HCT116 (cell line): Measurements from ENCODE around the gene DNAH9.

Experiments used
- CTCF ChIP-seq, 3 experiments: fragments of 200-600 bp in 1 of 3; sonication (generic) in 1 of 3; IDR thresholded peaks in 2 of 3; conservative IDR thresholded peaks in 1 of 3; 2 replicates each; pipeline ENCODE4 v1.5.1; 2012 to 2017; ENCODE audit warnings: low read depth in 2 of 3, low read length in 2 of 3, antibody characterized with exemption in 1 of 3, borderline replicate concordance in 1 of 3, control low read depth in 1 of 3, mild to moderate bottlenecking in 1 of 3, mixed read lengths in 1 of 3, mixed run types in 1 of 3, moderate library complexity in 1 of 3; ENCODE audit not compliant: insufficient read depth in 1 of 3
- ELF1 ChIP-seq: IDR thresholded peaks from 2 replicates; pipeline ENCODE4 v1.6.1; 2012; ENCODE audit warnings: low read depth, borderline replicate concordance

DNA sequence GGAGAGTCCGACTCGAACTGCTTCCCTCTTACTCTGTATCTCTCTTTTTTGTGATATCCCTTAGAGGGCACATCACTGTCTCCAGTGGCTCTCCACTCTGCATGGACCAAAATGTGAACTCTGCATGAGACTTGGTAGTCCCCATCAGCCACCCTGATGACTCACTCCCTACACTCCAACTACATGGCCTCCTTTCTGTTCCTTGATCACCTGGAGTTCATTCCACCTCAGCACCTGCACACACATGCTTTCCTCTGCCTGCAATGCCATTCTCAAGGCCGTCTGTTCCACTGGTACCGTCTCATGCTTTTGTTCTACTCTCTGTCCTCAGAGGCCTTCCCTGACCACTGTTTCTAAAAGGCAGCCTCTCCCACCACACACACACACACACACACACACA is 109.3 kb downstream of the DNAH9 start:
- TF ChIP-seq CTCF (IDR thresholded peaks at IDR 0.05 in 2 of 3, conservative IDR thresholded peaks at IDR 0.05 in 1 of 3; ENCODE audit: borderline replicate concordance in 1 of 3, insufficient read depth in 1 of 3, low read depth in 2 of 3, low read length in 2 of 3), result no peak
- no peak for TF ChIP-seq ELF1
